Loucy (cell line): ENCODE data around the gene TAF1B.

Experiments used
- H2AFZ ChIP-seq: fragments of 200-600 bp; sonication (generic); 2 replicates; pipeline ENCODE4 v1.6.0; 2016; ENCODE audit warnings: antibody characterized with exemption, mild to moderate bottlenecking, low read length, moderate library complexity
- H3F3A ChIP-seq: fragments of 200-600 bp; 2 replicates; pipeline ENCODE4 v1.6.0; 2016; ENCODE audit warnings: antibody characterized with exemption, low read depth, mild to moderate bottlenecking
- H3K27me3 ChIP-seq: fragments of 200-600 bp; sonication (generic); 2 replicates; pipeline ENCODE4 v1.6.1; 2014; ENCODE audit warnings: low read length, mild to moderate bottlenecking; ENCODE audit not compliant: insufficient read depth, poor library complexity, severe bottlenecking
- H3K36me3 ChIP-seq: fragments of 200-600 bp; sonication (generic); 2 replicates; pipeline ENCODE4 v1.6.1; 2016; ENCODE audit warnings: low read length; ENCODE audit not compliant: insufficient read depth
- H3K4me1 ChIP-seq: fragments of 200-600 bp; sonication (generic); 2 replicates; pipeline ENCODE4 v1.5.1; 2014; ENCODE audit warnings: low read length, mild to moderate bottlenecking; ENCODE audit not compliant: insufficient read depth, poor library complexity, severe bottlenecking
- H3K4me2 ChIP-seq: fragments of 200-600 bp; sonication (generic); 2 replicates; pipeline ENCODE4 v1.6.0; 2014; ENCODE audit warnings: antibody characterized with exemption, low read length, low read depth, mild to moderate bottlenecking; ENCODE audit not compliant: poor library complexity, severe bottlenecking
- H3K4me3 ChIP-seq: fragments of 200-600 bp; sonication (generic); 2 replicates; pipeline ENCODE4 v1.5.1; 2014; ENCODE audit warnings: low read length, mild to moderate bottlenecking, mixed read lengths; ENCODE audit not compliant: poor library complexity, severe bottlenecking
- H3K79me2 ChIP-seq: fragments of 200-600 bp; sonication (generic); 2 replicates; pipeline ENCODE4 v1.6.1; 2014; ENCODE audit warnings: low read length; ENCODE audit not compliant: insufficient read depth
- H3K9ac ChIP-seq: fragments of 200-600 bp; sonication (generic); 2 replicates; pipeline ENCODE4 v1.6.0; 2014; ENCODE audit warnings: mild to moderate bottlenecking, low read depth, low read length, moderate library complexity; ENCODE audit not compliant: poor library complexity, severe bottlenecking
- H3K9me2 ChIP-seq: fragments of 200-600 bp; sonication (generic); replicated peaks from 2 replicates; pipeline ENCODE4 v1.6.1; 2016; ENCODE audit warnings: low read depth, low read length, mixed read lengths
- H3K9me3 ChIP-seq: fragments of 200-600 bp; sonication (generic); 2 replicates; pipeline ENCODE4 v1.6.1; 2014; ENCODE audit warnings: mild to moderate bottlenecking, antibody characterized with exemption, low read length, low read depth; ENCODE audit not compliant: insufficient read depth
- H4K20me1 ChIP-seq: fragments of 200-600 bp; sonication (generic); 2 replicates; pipeline ENCODE4 v1.6.0; 2014; ENCODE audit warnings: antibody characterized with exemption, low read length, mild to moderate bottlenecking; ENCODE audit not compliant: insufficient read depth, poor library complexity, severe bottlenecking
- EZH2phosphoT487 ChIP-seq: fragments of 200-600 bp; IDR thresholded peaks from 2 replicates; pipeline ENCODE4 v1.6.1; 2018; ENCODE audit warnings: antibody characterized with exemption, mild to moderate bottlenecking, moderate library complexity, borderline replicate concordance
- TF ChIP-seq, protein P1 (sequence below): fragments of 200-600 bp; sonication (generic); conservative IDR thresholded peaks from 2 replicates; pipeline ENCODE4 v1.5.1; 2014; ENCODE audit warnings: mild to moderate bottlenecking, antibody characterized with exemption, low read length

Gene TAF1B

DNA sequence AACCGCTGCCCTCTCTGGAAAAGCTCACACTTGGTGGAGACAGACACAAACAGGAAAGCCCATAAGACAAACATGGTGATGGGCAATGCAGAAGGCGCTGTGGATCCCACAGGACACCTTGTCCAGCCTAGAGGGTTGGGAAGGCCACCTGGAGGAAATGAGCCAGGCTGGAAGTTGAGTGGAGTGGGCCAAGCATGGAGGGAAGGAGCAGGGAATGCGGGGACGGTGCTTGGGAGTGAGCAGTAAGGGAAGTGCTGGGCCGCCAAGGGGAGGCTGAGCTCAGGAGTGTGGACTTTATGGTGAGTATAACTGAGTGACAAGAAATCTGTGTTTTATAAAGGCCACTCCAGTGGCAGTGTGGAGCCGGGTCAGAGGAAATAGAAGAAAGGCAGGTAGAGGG lies 105.4 kb downstream of the TAF1B start:
- no peaks in the 10 kb centered on the region for H3K9me3 ChIP-seq

DNA sequence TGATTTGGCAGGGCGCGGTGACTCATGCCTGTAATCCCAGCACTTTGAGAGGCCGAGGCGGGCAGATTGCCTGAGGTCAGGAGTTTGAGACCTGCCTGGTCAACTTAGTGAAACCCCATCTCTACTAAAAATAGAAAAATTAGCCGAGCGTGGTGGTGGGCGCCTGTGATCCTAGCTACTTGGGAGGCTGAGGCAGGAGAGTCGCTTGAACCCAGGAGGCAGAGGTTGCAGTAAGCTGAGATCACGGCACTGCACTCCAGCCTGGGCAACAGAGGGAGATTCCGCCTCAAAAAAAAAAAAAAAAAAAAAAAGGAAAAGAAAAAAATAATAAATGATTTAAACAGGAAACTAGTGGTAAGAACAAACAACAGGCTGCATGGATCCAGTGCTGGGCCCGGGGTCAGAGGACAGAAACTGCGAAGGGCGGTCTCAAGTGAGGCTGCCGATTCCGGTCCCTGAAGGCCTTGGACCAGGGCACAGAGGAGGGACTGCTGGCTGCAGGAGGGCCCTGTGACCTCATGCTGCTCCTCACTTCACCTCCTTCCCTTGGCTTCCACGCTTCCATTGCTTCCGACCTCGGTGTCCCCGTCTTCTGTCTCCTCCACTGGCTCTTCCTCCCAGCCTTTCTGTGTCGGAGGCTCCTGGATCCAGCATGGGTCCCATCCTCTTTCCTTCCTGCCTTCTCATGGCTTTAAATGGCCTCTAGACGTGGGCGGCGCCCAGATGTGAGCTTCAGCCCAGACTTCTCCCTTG lies 106.1 kb downstream of the TAF1B start:
- no peak overlapping the region for H3K9ac ChIP-seq
- no peaks in the 10 kb centered on the region for H3K27me3 ChIP-seq
- H4K20me1 ChIP-seq = no peaks in the 10 kb centered on the region
- no peaks in the 10 kb centered on the region for H3K36me3 ChIP-seq
- H3K4me1 ChIP-seq = peaks cover 26% of the 10 kb centered on the region
- H3F3A ChIP-seq = no peaks in the 10 kb centered on the region; the same call in 1 of the 2 replicates
- no peak overlapping the region for H3K4me2 ChIP-seq
- TF ChIP-seq, protein P1, sequence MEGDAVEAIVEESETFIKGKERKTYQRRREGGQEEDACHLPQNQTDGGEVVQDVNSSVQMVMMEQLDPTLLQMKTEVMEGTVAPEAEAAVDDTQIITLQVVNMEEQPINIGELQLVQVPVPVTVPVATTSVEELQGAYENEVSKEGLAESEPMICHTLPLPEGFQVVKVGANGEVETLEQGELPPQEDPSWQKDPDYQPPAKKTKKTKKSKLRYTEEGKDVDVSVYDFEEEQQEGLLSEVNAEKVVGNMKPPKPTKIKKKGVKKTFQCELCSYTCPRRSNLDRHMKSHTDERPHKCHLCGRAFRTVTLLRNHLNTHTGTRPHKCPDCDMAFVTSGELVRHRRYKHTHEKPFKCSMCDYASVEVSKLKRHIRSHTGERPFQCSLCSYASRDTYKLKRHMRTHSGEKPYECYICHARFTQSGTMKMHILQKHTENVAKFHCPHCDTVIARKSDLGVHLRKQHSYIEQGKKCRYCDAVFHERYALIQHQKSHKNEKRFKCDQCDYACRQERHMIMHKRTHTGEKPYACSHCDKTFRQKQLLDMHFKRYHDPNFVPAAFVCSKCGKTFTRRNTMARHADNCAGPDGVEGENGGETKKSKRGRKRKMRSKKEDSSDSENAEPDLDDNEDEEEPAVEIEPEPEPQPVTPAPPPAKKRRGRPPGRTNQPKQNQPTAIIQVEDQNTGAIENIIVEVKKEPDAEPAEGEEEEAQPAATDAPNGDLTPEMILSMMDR = no peak
- no peak for TF ChIP-seq EZH2phosphoT487
- H3K9me3 ChIP-seq = no peaks in the 10 kb centered on the region
- H3K79me2 ChIP-seq = peaks cover 13% of the 10 kb centered on the region
- H3K9me2 ChIP-seq = no peaks in the 10 kb centered on the region
- H3K4me3 ChIP-seq = no peak overlapping the region
- no peak overlapping the region for H2AFZ ChIP-seq

More for the DNA sequence above, 105.4 kb downstream of the TAF1B start:
- peaks cover 19% of the 10 kb centered on the region for H3K4me1 ChIP-seq
- H3F3A ChIP-seq = no peaks in the 10 kb centered on the region; the same call in 1 of the 2 replicates
- no peak for TF ChIP-seq EZH2phosphoT487
- TF ChIP-seq, protein P1 = no peak
- H3K4me2 ChIP-seq = no peak overlapping the region
- H3K27me3 ChIP-seq = no peaks in the 10 kb centered on the region
- no peaks in the 10 kb centered on the region for H4K20me1 ChIP-seq
- no peaks in the 10 kb centered on the region for H3K36me3 ChIP-seq
- H3K4me3 ChIP-seq = no peak overlapping the region
- H3K9me2 ChIP-seq = no peaks in the 10 kb centered on the region
- H3K79me2 ChIP-seq = peaks cover 13% of the 10 kb centered on the region
- no peak overlapping the region for H3K9ac ChIP-seq
- no peak overlapping the region for H2AFZ ChIP-seq

DNA sequence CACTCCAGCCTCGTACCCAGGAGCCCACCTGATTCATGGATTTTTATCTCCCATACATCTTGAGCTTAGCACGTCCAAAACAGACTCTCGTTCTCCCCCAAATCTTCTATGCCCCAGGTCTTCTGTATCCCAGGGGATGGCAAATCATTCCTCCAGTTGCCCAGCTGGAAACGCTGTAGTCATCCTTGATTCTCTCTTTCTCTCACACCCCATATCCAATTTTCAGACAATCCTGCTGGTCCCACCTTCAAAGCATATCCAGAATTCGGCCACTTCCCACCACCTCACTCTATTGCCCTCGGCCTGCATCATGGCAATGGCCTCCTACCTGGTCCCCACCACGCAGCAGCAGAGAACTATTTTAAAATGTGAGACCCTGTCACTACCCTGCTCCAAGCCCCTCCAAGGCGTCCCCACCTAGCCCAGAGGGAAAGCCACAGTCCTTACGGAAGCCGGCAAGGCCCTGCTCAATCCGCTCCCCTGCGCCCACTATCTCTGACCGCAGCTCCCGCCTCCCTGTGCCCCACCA lies 106.8 kb downstream of the TAF1B start:
- Histone ChIP-seq H2AFZ (no peak overlapping the region), H3K9me2 (no peaks in the 10 kb centered on the region), H3K9ac (no peak overlapping the region), H3K4me1 (peaks cover 30% of the 10 kb centered on the region), H3K27me3 (no peaks in the 10 kb centered on the region), H4K20me1 (no peaks in the 10 kb centered on the region), H3K79me2 (peaks cover 13% of the 10 kb centered on the region), H3K4me2 (peak overlapping the region; percentile 75), H3K36me3 (no peaks in the 10 kb centered on the region), H3K4me3 (no peak overlapping the region), H3F3A (no peaks in the 10 kb centered on the region; the same call in 1 of the 2 replicates), H3K9me3 (no peaks in the 10 kb centered on the region)
- TF ChIP-seq, protein P1 = no peak
- TF ChIP-seq EZH2phosphoT487 = no peak
